HEK293 (cell line): ENCODE results near the gene NOL9.

ENCODE experiments used
- TRIM28 ChIP-seq: IDR thresholded peaks from 2 replicates; pipeline ENCODE4 v1.6.1; 2011; ENCODE audit warnings: low read length, control low read depth, borderline replicate concordance
- ZBTB17 ChIP-seq: fragments of 450-650 bp; formaldehyde crosslinking; IDR thresholded peaks from 2 replicates; pipeline ENCODE4 v1.5.1; 2016; ENCODE audit warnings: missing biosample characterization, missing genetic modification characterization
- ZNF596 ChIP-seq: fragments of 450-650 bp; IDR thresholded peaks from 2 replicates; pipeline ENCODE4 v1.5.0; 2018; ENCODE audit warnings: missing biosample characterization, mild to moderate bottlenecking, missing genetic modification characterization, moderate library complexity
- TF ChIP-seq, protein P1 (sequence below): fragments of 450-650 bp; formaldehyde crosslinking; IDR thresholded peaks from 2 replicates; pipeline ENCODE4 v1.5.1; 2016; ENCODE audit warnings: missing biosample characterization, missing genetic modification characterization
- TF ChIP-seq, protein P2 (sequence below): fragments of 450-650 bp; formaldehyde crosslinking; IDR thresholded peaks from 2 replicates; pipeline ENCODE4 v1.5.1; 2016; ENCODE audit warnings: missing biosample characterization, missing genetic modification characterization

DNA sequence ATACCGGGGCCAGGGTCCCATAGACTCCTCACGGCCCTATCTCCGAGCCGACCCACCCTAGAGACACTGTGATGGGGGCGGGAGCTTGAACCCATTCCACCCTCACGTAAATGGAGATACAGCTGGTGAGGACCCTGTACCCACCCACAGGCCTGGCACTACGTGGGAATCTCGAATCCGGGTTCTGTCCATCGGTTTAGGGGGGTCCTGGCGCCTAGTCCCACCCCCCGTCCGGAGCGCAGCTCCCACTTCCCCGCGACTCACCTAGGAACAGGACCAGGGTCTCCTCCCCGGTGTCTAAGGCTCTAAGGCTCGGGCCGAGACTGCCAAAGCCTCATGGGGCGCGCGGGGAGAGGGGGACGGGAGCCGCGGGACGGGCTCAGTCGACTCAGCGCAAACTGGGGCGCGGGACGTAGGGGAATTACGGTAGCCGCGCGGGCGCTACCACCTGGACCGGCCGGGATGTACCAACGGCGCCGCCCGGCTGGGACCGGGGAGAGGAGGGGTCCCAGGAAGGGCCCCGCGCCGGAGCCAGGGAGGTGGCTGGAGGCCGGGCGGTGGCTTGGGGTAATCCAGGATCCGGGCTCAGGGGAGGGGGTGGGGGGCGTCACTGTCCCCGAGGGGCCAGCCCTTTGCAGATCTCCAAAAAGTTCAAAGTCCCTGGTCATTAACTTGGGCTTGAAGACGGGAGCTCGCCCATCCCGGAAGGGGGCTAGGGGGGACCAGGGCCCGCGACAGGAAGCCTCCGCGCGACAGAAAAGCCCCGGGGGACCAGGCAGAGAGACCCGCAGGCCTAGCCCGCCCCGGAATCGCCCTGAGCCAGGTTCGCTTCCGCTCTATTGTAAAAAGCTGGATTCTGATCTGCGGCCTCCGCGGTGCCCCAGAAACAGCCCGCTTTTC, 63.9 kb downstream of the NOL9 start:
- TF ChIP-seq TRIM28 = no peak
- TF ChIP-seq, protein P1, sequence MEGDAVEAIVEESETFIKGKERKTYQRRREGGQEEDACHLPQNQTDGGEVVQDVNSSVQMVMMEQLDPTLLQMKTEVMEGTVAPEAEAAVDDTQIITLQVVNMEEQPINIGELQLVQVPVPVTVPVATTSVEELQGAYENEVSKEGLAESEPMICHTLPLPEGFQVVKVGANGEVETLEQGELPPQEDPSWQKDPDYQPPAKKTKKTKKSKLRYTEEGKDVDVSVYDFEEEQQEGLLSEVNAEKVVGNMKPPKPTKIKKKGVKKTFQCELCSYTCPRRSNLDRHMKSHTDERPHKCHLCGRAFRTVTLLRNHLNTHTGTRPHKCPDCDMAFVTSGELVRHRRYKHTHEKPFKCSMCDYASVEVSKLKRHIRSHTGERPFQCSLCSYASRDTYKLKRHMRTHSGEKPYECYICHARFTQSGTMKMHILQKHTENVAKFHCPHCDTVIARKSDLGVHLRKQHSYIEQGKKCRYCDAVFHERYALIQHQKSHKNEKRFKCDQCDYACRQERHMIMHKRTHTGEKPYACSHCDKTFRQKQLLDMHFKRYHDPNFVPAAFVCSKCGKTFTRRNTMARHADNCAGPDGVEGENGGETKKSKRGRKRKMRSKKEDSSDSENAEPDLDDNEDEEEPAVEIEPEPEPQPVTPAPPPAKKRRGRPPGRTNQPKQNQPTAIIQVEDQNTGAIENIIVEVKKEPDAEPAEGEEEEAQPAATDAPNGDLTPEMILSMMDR (tag by site-specific recombination) = no peak
- 0 out of 2 replicates have a peak, but pooled peaks have one; percentile 13 for TF ChIP-seq ZBTB17
- TF ChIP-seq, protein P2, sequence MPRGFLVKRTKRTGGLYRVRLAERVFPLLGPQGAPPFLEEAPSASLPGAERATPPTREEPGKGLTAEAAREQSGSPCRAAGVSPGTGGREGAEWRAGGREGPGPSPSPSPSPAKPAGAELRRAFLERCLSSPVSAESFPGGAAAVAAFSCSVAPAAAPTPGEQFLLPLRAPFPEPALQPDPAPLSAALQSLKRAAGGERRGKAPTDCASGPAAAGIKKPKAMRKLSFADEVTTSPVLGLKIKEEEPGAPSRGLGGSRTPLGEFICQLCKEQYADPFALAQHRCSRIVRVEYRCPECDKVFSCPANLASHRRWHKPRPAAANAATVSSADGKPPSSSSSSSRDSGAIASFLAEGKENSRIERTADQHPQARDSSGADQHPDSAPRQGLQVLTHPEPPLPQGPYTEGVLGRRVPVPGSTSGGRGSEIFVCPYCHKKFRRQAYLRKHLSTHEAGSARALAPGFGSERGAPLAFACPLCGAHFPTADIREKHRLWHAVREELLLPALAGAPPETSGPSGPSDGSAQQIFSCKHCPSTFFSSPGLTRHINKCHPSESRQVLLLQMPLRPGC (tag by site-specific recombination) = no peak
- TF ChIP-seq ZNF596 (tag by site-specific recombination) = no peak
